ENCODE results near the gene AKR1B1.

- TF ChIP-seq POLR2A (IDR thresholded peaks at IDR 0.05; ENCODE audit: low read length) (no peak), GATA1 (IDR thresholded peaks at IDR 0.05; ENCODE audit: low read depth, low read length) (no peak)
These were observed 51.6 kb downstream of the AKR1B1 start for GRCh38 chr7:134407311-134407710.

Data from erythroblast (primary cell).